ENCODE data around the gene ISOC1. TPM values are rescaled to one million over a fixed set of nuclear protein-coding genes. Genes with fewer than 3 reads are reported as not detected.

The ISOC1 gene
- total RNA-seq, 1 donor from 2014 or later, result 17.7 TPM

GRCh38 chr5:129137637-129138036 lies 43.1 kb downstream of the ISOC1 start:
- ATAC-seq, result no peak

- no peak for ATAC-seq
Observed at GRCh38 chr5:129141078-129141477, 46.5 kb downstream of the ISOC1 start.

GRCh38 chr5:129141696-129142095 lies 47.1 kb downstream of the ISOC1 start:
- ATAC-seq, result no peak

GRCh38 chr5:129155876-129156275 lies 61.3 kb downstream of the ISOC1 start:
- no peak for ATAC-seq

- ATAC-seq, result no peak
Observed at GRCh38 chr5:129161830-129162229, 67.3 kb downstream of the ISOC1 start.

Other genes starting within 250 kb of the ISOC1 start
- gene SLC27A6, start 129.3 kb upstream of the ISOC1 start, total RNA-seq, result 1.8 TPM

All from esophagus mucosa (tissue), 1 donor.